GM13977 (cell line): ENCODE data around the gene GNL3L.
"Not testable (repeated sequence)": the region's sequence is repeated elsewhere in the genome, so short reads cannot be mapped to it uniquely, and the experiment has no call there.

Experiments used
- DNase-seq: peaks from one replicate; pipeline ENCODE4 v3.0.0; 2012; ENCODE audit warnings: low spot score
- CTCF ChIP-seq: IDR thresholded peaks from 2 replicates; pipeline ENCODE4 v1.5.1; 2012; ENCODE audit warnings: mild to moderate bottlenecking, control low read depth; ENCODE audit not compliant: insufficient read depth; ENCODE audit errors: extremely low read depth, missing control alignments
- in situ Hi-C: fragments of 300-500 bp; cut with MboI; formaldehyde crosslinking; loops from one replicate; pipeline ENCODE4 v1.12.0; 2022; ENCODE audit warnings: low sequenced_read_pairs, low pct_unique_long_range_greater_than_20kb, mixed read lengths, inconsistent platforms; ENCODE audit not compliant: unreplicated experiment

Gene GNL3L

GRCh38 chrX:54560411-54560810 lies 30.4 kb downstream of the GNL3L start:
- in situ Hi-C loops = no loop called here
- no peak for DNase-seq
- TF ChIP-seq CTCF = no peak

GRCh38 chrX:54561622-54562021 lies 31.6 kb downstream of the GNL3L start:
- DNase-seq = no peak
- in situ Hi-C loops = no loop called here
- no peak for TF ChIP-seq CTCF

DNA sequence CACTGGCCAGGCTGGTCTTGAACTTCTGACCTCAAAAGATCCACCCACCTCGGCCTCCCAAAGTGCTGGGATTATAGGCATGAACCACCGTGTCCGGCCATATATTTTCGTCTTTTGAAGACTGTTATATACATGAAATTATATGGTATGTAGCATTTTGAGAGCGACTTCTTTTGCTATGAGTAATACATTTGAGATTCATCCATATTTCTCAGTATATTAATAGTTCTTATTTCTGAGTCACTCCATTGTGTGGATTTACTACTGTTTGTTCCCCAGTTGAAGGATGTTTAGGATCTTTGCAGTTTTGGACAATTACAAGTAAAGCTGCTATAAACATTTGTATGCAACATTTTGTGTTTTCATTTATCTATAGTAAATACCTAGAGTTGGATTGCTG lies 34.9 kb downstream of the GNL3L start:
- in situ Hi-C loops = no loop called here
- no peak for TF ChIP-seq CTCF
- DNase-seq = no peak

DNA sequence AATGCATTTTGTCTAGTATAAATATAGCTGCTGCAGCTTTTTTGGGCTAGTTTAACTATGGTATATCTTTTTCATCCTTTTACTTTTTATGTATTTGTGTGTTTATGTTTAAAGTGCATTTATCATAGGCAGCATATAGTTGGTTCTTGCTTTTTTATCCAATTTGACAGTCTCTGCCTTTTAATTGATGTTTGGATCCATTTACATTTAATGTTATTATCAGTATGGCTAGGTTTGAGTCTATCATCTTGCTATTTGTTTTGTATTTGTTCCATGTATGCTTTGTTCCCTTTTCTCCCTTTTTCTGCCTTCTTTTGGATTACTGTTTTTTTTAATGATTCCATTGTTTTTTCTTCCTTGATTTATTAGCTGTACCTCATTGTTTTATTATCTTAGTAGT lies 40.3 kb downstream of the GNL3L start:
- no peak for DNase-seq
- in situ Hi-C loops = no loop called here
- no peak for TF ChIP-seq CTCF

DNA sequence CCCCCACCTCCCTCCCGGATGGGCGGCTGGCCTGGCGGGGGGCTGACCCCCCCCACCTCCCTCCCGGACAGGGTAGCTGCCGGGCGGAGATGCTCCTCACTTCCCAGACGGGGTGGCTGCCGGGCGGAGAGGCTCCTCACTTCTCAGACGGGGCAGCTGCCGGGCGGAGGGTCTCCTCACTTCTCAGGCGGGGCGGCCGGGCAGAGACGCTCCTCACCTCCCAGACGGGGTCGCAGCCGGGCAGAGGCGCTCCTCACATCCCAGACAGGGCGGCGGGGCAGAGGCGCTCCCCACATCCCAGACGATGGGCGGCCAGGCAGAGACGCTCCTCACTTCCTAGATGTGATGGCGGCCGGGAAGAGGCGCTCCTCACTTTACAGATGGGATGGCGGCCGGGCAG lies 42.6 kb downstream of the GNL3L start:
- in situ Hi-C loops, DNase-seq: not testable (repeated sequence)

GRCh38 chrX:54597728-54598127 lies 67.7 kb downstream of the GNL3L start:
- no peak for DNase-seq
- TF ChIP-seq CTCF = no peak
- in situ Hi-C loops = no loop called here

DNA sequence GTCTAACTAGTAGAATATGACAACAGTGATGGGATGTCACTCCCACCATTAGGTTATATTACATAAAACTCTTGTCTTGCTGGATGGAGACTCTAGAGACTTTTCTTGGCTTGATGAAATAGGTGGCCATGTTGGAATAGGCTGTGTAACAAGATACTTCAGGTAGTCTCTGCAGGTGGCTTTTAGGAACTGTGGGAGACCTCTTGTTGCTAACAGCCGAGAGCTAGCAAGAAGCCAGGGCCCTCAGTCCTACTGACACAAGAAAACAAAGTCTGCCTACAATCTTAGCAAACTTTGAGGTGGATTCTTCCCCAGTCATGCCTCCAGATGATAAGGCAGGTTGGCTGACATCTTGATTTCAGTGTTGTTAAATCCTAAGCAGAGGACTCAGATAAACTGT lies 72.5 kb downstream of the GNL3L start:
- in situ Hi-C loops = no loop called here
- no peak for TF ChIP-seq CTCF
- DNase-seq = no peak
